Ecto neural progenitor cell (in vitro differentiated cells): ENCODE measurements around the gene FBXO15.
A peak's percentile ranks its signal among the peaks of the same experiment; 100 is the strongest.

Experiments
- DNase-seq: peaks from one replicate; pipeline ENCODE4 v3.0.0-alpha.2; 2018; ENCODE audit warnings: low spot score

The FBXO15 gene, protein sequence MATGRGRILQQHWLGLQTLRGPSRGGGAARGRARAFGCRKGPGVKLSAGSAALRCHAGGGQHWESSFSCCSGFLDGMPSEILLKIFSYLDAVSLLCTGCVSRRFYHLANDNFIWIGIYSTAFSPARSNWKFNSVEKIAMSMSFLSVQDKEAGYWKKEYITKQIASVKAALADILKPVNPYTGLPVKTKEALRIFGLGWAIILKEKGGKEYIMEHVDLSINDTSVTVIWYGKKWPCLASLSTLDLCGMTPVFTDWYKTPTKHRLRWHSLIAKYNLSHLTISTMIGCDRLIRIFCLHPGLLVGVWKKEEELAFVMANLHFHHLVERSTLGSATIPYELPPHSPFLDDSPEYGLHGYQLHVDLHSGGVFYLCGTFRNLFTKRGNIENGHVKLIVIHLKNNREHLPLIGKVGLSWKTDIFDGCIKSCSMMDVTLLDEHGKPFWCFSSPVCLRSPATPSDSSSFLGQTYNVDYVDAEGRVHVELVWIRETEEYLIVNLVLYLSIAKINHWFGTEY

DNA sequence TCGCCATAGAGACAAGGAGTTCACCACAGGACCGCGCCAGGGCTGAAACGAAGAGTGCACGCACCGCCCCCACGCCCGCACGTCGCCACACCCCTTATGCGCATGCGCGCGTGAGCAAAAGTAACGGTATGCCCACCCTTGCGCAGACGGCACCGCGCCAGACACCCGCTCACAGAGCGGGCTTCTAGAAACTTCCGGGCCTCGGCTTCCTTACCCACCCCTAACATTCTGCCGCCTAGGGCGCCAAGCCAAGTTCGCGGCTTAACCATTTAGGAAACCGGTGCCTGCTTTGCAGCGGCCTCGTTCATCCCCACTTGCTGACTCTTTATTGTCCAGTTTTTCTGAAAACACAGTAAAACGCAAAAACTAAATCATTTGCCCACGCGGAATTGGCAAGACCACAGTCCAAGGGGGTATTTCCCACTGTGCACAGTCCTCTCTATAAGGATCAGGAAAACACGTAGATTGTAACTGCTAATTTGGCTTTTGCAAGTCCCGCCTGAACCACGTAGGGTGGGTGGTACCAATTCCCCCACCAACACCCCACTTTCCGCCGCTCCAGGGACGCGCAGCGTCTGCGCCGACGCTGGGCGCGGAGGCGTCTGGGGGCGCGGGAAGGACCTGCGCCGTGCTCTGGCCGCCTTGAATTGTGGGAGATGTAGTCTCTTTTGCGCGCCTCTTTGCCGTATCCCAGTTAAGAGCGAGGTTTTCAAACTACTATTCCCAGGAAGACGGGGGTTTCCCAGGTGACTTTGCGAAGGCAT lies at the start of gene FBXO15, which contains the start of gene TIMM21:
FBXO15 (minus strand) TSS at position 56 of the 764 bp plus-strand sequence; CDS start at position 7, 49 bp downstream.
TIMM21 (plus strand) TSS at position 745 of the 764 bp plus-strand sequence. CDS start 286 bp downstream, outside the sequence.
- peak; percentile 96 for DNase-seq

DNA sequence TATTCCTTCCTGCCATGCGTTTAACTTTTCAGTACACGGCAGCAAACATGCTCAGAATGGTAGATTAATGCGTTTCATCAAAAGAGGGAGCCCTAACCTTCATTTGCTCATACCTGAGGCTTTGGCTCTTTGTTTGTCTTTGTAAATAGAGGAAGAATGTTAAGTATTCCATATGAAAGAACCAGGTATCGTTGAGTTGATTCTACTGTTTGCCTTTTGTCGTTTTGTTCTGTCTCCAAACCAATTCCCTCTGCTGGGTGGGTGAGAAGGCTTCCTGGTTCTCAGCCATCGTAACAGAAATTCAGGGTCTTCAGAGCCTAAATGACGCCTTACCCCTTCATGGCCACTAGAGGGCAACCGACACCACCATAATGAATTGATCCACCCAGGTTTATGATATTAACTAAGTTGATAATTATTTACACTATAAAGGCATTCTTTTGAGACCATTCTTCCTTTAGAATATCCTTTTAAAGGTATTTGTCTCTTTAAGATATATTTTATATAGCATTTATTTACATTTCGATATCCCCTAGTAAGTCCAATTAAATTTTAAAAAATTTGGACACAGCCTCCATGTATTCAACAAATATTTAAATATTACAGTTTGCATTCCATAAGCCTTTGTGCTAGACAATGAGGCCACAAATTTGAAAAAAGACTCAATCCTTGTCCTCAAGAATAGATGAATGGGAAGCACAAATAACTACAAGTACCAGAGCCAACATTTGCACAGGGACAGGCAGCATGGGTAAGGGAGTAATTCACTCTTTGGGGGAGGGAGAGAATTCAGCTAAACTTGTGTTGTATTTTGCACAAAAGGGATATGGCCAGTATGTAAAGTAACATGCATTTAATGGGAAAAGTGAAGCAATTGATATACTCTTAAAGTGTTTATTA lies 48.8 kb upstream of the FBXO15 start:
- no peak for DNase-seq

DNA sequence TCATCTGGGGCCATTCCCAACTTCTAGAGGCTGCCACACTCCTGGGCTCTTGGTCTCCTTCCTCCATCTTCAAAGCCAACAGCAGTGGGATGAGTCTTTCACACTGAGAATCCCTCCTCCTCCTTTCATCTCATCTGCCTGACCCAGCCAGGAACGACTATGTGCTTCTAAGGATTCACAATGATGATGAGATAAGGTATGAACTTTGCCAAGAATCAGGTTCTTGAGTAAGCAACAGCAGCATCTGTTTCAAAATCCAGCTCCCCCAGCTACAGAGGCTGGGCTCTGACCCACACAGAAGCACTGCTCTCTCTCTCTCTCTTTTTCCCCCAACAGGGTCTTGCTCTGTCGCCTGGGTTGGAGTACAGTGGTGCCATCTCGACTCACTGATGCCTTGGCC lies 47.1 kb upstream of the FBXO15 start:
- DNase-seq, result no peak

- no peak for DNase-seq
Observed at GRCh38 chr18:74191577-74191976, 43.9 kb upstream of the FBXO15 start.

DNA sequence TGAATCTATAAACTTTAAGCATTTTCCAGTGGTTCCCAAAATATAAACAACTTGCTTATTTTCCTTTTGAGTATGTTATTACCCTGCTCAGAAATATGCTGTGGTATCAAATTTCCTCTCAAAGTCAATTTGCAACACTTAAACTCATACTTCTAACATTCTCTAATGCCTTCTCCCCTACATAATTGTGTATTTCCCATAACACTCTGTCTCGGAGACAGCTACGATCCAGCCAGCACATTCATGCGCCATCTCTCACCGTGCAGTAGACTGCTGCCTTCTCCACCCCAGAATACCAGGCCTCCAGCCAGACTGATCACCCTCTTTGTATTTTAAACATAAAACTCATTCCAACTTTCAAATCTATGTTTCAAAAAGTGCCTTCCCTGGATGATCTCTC lies 42.5 kb upstream of the FBXO15 start:
- DNase-seq, result no peak

DNA sequence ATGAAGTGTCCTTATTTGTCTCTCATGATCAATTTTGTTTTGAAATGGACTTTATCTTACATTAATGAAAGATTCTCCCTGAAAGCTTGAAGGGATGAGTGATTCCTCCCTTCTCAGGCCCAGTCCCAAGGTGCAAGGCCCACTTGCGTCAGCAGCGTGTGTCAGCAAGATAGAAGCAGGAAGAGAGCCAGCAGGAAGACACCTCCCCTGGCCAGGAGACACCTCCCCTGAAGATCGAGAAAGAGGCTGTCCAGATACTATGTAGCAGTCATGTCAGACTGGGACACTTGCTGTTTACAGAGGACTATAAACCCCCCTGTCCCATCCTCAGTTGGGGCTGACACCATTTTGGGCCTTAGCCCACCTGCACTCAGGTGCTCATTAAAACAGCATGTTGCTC lies 39.0 kb upstream of the FBXO15 start:
- DNase-seq, result no peak

- no peak for DNase-seq
Observed at GRCh38 chr18:74185860-74186259, 38.2 kb upstream of the FBXO15 start.

GRCh38 chr18:74184875-74185274 lies 37.2 kb upstream of the FBXO15 start:
- DNase-seq, result no peak

DNA sequence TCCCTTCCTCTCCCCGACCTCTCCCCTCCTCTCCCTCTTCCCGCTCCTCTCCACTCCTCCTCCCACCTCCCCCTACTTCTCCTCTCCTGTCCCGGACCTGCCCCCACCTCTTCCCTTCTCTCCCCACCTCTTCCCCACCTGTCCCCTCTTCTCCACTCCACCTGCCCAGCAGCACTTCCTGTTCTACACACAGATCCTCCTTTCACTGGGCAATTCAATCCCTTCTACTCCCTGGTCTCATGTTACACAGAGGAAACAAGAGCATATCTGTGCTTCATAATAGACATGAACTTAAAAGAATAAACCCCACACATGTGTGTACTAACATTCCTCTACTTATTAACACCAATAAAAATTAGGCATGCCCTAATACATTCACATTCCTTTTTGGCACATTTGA lies 35.5 kb upstream of the FBXO15 start:
- DNase-seq, result no peak

- DNase-seq, result no peak
Observed at GRCh38 chr18:74182335-74182734, 34.7 kb upstream of the FBXO15 start.

- no peak for DNase-seq
Observed at GRCh38 chr18:74179623-74180199, 32.1 kb upstream of the FBXO15 start.

DNA sequence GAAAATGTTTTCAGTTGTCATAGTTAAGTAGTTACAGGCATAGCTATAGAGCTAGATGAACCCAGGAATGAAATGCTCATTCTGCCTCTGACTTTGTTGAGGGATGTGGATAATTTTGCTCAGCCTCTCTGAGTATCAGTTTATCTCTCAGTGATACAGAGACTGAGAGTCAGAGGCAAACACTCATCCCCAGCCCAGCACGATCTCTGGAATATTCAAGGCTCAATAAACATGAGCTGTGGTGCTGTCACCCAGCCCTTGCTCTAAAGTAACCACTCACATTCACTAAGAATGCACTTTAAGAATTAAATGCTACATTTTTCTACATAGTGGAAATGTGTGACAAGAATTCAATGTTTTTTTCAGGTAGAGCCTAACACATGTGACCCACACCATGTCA lies 31.2 kb upstream of the FBXO15 start:
- DNase-seq, result no peak

GRCh38 chr18:74175658-74176057 lies 28.0 kb upstream of the FBXO15 start:
- DNase-seq, result no peak

- no peak for DNase-seq
Observed at GRCh38 chr18:74173434-74173750, 25.8 kb upstream of the FBXO15 start.

DNA sequence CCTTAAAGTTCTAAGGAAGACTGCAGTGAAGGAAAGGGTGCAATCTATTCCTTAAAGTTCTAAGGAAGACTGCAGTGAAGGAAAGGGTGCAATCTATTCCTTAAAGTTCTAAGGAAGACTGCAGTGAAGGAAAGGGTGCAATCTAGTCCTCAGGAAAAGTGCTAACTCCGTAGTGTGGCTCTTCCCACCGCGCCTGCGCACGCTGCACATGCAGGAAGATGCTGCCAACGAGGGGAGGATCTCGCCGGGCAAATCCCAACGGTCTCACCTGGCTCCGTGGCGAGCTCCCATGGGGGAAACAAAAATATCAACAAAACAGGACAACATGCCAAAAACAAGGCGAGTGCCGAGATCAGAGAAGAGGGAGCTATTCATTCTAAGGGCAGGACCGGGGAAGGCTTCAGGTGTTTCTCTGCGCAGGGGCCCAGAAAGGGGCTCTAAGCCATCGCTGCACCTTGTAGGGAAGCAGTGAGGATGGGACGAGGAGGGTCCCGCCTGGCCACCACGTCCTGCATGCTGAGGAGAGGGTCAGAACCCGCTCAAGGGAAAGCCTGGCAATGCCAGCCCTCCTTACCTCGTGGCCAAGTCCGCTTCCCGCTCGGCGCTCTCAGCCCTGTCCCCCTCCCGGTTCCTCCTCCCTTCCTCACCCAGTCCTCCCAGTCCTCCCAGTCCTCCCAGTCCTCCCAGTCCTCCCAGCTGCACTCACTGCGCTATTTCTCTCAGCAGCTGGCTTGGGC lies 25.2 kb upstream of the FBXO15 start:
- no peak for DNase-seq

DNA sequence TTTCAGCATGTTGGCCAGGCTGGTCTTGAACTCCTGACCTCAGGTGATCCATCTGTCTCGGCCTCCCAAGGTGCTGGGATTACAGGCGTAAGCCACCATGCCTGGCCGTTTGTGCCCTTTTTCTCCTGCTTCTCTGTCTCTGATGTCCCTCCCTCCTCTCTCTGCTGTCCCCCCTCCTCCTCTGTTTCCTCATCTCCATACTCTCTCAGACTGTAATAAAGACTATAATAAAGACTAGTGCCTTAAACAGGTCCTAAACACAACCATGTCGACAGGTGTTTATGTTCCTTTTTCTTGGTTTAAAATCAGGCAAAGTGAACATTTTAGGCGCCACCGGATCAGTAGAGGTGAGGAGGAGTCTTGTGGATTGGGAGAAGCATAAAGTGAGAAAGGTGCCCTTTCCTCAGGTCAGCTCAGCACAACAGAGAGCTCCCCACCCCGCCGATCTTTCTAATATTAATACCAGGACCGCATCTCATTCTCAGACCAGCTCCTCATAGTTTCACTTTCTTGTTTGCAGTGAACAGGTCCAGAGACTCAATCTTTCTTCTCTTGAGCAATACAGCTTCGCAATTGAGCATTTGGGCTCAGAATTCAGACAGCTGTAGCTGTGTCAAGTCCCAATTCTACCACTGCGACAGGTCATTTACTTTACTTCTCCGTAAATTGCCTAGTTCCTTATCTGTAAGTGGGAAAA lies 24.4 kb upstream of the FBXO15 start:
- no peak for DNase-seq

- DNase-seq, result no peak
Observed at GRCh38 chr18:74166386-74166785, 18.8 kb upstream of the FBXO15 start.

DNA sequence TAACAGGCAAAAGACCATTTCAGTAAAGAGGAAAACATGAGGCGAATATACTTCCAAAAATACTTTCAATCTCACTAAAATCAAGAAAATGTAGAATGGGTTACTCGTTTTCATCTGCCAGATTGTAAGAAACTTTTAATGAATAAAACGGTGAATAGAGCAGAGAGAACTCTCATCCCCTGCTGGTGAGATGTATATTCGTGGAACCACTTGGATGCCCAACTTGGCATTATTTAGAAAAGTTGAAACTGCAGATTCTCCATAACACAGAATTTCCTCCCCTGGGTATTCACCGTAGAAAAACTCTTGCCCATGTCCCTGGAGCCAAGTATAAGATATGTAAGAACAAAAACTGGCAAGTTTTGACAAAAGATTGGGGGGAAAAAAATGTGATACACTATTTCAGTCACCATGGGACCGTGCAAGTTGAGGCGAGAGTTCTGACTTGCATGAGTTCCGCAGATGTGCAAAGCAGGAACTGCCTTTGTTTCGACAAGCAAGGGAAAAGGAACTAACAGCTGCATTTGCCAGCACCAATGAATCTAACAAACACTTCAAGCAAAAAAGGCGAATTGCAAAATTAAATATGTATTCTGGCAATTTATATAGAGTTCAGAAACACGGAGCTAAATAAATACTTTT lies 15.5 kb upstream of the FBXO15 start:
- DNase-seq, result no peak

- DNase-seq, result no peak
Observed at GRCh38 chr18:74155276-74155675, 7.6 kb upstream of the FBXO15 start.

DNA sequence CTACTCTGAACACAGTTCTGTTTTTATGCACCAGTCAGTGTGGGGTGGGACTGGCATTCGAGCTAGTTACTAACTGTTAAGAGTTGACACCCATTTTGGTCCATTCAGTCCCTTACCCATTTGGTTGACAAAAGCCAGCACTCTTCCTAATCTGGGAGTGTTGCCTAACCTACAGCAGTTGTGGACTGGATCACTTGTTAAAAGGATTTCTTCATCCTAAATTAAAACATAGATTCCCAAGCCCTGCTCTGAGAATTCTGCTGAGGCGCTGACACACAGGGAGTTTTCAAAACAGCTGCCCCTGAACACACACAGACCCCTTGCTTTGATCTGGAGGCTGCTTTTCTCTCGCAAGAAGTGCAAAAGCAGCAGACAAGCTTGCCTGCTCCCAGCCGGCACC lies 7.1 kb upstream of the FBXO15 start:
- DNase-seq, result no peak
